HL-60 (cell line): ENCODE results near the gene CACNA1S.

ENCODE experiments used
- DNase-seq, 2 experiments: peaks; one replicate each; pipeline ENCODE4 v3.0.0-alpha.2; 2010 to 2020; ENCODE audit warnings: low read depth in 1 of 2, low spot score in 1 of 2
- H3K27ac ChIP-seq: fragments of 250-450 bp; sonication (Bioruptor Pico); replicated peaks from 2 replicates; pipeline ENCODE4 v1.5.1; 2020; ENCODE audit warnings: mild to moderate bottlenecking, moderate library complexity
- H3K27me3 ChIP-seq: fragments of 250-450 bp; sonication (Bioruptor Pico); 2 replicates; pipeline ENCODE4 v1.5.1; 2021; ENCODE audit warnings: mild to moderate bottlenecking, moderate library complexity; ENCODE audit not compliant: insufficient read depth, poor library complexity, severe bottlenecking
- H3K4me3 ChIP-seq: replicated peaks from 2 replicates; pipeline ENCODE4 v1.5.1; 2011; ENCODE audit warnings: mild to moderate bottlenecking, control low read depth, low read length; ENCODE audit not compliant: insufficient read depth
- GABPA ChIP-seq: IDR thresholded peaks from 2 replicates; pipeline ENCODE4 v1.6.1; 2012; ENCODE audit warnings: low read depth
- POLR2AphosphoS5 ChIP-seq: IDR thresholded peaks from 2 replicates; pipeline ENCODE4 v1.6.1; 2012; ENCODE audit warnings: low read depth
- REST ChIP-seq: IDR thresholded peaks from 2 replicates; pipeline ENCODE4 v1.6.1; 2012; ENCODE audit warnings: low read depth; ENCODE audit not compliant: insufficient replicate concordance
- SPI1 ChIP-seq: IDR thresholded peaks from 2 replicates; pipeline ENCODE4 v1.6.1; 2012; ENCODE audit warnings: low read depth, mild to moderate bottlenecking, borderline replicate concordance
- TF ChIP-seq, protein P1 (sequence below): IDR thresholded peaks from one replicate; pipeline ENCODE4 v1.5.1; 2011; ENCODE audit warnings: low read length, control low read depth, inconsistent platforms; ENCODE audit not compliant: insufficient read depth

Gene CACNA1S

GRCh38 chr1:201049248-201049831 lies 62.9 kb downstream of the CACNA1S start:
- no peak for DNase-seq
- TF ChIP-seq SPI1: peak; percentile 63
- no peak for TF ChIP-seq GABPA
- Histone ChIP-seq H3K27ac (no peak overlapping the region), H3K4me3 (no peak overlapping the region), H3K27me3 (no peaks in the 10 kb centered on the region)

DNA sequence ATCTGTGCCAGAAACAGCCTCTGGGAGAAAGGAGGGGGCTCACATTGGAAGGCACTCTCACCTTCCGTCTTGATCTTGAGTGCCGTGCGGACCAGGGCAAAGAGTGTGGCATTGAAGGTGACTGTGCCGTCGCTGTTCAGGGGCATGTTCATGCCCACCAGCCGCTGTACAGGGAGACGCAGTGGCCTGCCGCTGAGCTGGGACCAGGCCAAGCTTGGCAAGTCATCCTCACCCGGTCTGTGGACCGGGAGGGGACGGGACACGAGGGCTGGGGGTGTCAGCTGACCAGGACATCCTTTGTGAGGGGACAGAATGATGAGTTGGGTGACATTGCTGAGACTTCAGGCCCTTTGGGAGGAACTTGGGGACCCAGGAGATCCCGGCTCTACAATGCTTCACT lies 63.7 kb downstream of the CACNA1S start:
- H3K27me3 ChIP-seq: no peaks in the 10 kb centered on the region

GRCh38 chr1:201044119-201044518 lies 68.1 kb downstream of the CACNA1S start:
- no peak overlapping the region for H3K27ac ChIP-seq
- no peak overlapping the region for H3K4me3 ChIP-seq
- TF ChIP-seq SPI1 (no peak), POLR2AphosphoS5 (no peak), GABPA (no peak), REST (no peak)
- TF ChIP-seq, protein P1, sequence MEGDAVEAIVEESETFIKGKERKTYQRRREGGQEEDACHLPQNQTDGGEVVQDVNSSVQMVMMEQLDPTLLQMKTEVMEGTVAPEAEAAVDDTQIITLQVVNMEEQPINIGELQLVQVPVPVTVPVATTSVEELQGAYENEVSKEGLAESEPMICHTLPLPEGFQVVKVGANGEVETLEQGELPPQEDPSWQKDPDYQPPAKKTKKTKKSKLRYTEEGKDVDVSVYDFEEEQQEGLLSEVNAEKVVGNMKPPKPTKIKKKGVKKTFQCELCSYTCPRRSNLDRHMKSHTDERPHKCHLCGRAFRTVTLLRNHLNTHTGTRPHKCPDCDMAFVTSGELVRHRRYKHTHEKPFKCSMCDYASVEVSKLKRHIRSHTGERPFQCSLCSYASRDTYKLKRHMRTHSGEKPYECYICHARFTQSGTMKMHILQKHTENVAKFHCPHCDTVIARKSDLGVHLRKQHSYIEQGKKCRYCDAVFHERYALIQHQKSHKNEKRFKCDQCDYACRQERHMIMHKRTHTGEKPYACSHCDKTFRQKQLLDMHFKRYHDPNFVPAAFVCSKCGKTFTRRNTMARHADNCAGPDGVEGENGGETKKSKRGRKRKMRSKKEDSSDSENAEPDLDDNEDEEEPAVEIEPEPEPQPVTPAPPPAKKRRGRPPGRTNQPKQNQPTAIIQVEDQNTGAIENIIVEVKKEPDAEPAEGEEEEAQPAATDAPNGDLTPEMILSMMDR: no peak
- no peaks in the 10 kb centered on the region for H3K27me3 ChIP-seq
- DNase-seq: no peak

More for the DNA sequence above, 63.7 kb downstream of the CACNA1S start:
- Histone ChIP-seq H3K27ac (no peak overlapping the region), H3K4me3 (no peak overlapping the region)
- TF ChIP-seq, protein P1: no peak
- TF ChIP-seq GABPA: no peak
- no peak for TF ChIP-seq SPI1
- TF ChIP-seq POLR2AphosphoS5: no peak
- TF ChIP-seq REST: no peak
- DNase-seq: no peak

DNA sequence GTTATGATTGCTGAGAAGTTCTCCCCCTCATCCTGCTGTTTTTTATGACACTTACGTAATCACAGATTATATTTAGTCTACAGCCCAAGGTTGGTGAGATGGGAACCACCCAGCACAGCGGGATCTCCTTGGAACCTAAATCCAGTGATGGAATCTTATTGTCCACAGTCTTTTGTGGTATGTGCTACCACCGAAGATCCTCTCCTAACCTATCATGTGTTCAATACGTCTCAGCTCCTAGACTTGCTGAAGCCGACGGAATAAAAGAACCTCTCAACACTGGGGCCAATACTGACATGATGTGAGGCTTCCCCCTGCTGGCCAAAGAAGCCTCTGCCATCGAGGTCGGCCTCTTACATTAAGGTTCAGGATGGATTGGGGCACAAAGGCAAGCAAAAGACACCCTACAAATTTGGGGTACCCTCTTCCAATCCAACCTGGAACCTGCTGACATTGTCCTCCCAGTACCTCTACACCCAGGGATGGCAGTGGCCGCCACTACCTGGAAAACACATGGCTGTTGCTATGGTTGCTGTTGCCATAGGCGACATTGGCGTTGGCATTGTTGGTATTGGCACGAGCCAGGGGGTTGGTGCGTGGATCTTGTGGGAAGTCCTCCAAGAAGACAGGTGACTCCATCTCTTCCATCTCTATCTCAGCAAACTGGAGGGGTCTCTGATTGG lies 69.3 kb downstream of the CACNA1S start:
- TF ChIP-seq SPI1: no peak
- TF ChIP-seq, protein P1: peak; percentile 85
- H3K27me3 ChIP-seq: no peaks in the 10 kb centered on the region
- no peak overlapping the region for H3K27ac ChIP-seq
- H3K4me3 ChIP-seq: no peak overlapping the region
- peak in 1 of 2 experiments; percentile 71 for DNase-seq
